GM12801 (cell line): Measurements from ENCODE around the gene YTHDF1.

Experiments used
- TF ChIP-seq, protein P1 (sequence below): IDR thresholded peaks from one replicate; pipeline ENCODE4 v1.5.1; 2011; ENCODE audit warnings: control low read depth; ENCODE audit not compliant: insufficient read length; ENCODE audit errors: extremely low read depth

The YTHDF1 gene

DNA sequence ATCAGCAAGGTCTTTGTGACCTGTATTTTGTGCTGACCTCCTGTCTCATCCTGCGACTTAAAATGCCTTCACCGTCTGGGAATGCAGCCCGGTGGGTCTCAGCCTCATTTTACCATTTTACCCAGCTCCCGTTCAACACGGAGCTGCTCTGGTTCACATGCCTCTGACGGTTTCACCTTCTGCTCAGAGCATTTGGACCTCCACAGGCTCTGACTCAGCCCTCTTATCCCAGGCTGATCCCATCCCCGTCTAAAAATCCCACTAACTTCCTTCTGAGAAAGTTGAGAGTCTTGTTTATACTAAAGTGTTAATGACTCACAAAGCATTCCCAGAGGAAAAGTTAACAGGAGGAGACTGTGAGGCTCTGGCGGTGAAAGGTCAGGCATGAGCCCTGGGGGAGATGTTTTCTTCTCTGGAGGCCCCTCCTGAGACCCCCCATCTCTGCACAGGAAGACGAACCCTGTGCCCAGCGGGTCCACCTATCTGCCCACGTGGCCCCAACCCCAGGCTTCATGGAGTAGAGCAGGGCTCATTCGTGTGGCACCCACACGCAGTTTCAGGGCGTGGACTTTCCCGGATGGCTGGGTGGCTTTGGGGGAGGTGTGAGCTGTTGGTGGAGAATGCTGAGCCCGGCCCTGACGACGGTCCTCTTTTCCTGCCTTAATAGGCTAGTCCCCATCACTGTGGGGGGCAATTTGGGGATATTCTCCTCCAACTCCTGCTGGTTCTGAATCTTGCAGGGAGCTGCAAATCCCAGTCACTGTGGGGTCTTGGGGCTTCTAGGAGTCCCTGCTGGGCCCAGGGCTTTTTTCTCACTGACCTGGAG is 16.5 kb upstream of the YTHDF1 start:
- TF ChIP-seq, protein P1, sequence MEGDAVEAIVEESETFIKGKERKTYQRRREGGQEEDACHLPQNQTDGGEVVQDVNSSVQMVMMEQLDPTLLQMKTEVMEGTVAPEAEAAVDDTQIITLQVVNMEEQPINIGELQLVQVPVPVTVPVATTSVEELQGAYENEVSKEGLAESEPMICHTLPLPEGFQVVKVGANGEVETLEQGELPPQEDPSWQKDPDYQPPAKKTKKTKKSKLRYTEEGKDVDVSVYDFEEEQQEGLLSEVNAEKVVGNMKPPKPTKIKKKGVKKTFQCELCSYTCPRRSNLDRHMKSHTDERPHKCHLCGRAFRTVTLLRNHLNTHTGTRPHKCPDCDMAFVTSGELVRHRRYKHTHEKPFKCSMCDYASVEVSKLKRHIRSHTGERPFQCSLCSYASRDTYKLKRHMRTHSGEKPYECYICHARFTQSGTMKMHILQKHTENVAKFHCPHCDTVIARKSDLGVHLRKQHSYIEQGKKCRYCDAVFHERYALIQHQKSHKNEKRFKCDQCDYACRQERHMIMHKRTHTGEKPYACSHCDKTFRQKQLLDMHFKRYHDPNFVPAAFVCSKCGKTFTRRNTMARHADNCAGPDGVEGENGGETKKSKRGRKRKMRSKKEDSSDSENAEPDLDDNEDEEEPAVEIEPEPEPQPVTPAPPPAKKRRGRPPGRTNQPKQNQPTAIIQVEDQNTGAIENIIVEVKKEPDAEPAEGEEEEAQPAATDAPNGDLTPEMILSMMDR = no peak

DNA sequence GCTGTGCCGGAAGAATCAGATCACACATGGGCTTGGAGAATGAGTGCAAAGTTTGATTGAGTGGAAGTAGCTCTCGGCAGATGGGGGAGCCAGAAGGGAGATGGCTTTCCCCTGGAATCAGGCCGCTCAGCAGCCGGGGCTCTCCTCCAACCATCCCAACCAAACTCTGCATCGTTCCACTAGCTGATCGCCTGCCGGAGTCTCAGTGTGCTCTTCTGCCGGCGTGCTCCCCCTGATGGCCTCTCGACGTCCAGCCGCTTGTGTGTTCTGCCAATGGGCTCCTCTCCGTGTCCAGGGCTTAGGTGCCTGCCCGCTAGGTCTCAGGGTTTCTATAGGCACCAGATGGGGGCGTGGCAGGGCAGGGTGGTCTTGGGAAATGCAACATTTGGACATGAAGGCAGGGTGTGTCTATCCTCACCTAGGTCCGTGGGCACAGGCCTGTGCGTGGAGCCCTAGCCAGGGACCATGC is 14.9 kb upstream of the YTHDF1 start:
- TF ChIP-seq, protein P1 = no peak

DNA sequence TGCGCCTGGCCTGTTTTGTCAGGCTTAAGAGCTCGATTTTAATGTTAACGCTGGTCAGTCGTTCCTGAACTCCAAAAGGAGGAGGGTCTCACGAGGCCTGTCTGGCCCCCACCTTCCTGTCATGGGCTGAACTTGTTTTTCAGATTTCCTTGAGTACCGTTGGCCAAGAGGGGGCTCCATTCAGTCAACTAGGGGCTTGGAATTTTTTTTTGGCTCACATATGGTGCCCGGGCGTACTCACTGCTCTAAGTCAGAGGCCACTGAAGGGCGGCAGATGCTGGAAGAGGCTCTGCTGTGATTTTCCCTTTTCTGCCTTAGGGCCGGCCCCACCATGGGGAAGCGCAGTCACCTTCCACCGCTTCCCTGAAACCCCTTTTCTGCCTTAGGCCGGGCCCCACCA is 12.9 kb upstream of the YTHDF1 start:
- TF ChIP-seq, protein P1 = no peak

DNA sequence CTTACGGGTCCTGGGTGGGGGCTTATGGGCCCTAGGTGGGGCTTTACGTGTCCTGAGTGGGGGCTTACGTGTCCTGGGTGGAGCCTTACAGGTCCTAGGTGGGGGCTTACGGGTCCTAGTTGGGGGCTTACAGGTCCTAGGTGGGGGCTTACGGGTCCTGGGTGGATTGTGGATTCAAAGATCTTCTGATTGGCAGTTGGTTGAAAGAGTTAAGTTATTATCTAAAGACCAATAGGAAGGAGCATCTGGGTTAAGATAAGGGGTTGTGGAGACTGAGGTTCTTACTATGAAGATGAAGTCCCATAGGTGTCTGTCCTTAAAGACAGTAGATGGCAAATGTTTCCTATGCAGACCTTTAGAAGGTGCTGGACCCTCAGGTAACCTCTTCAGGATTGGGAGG is 11.3 kb upstream of the YTHDF1 start:
- TF ChIP-seq, protein P1 = no peak

DNA sequence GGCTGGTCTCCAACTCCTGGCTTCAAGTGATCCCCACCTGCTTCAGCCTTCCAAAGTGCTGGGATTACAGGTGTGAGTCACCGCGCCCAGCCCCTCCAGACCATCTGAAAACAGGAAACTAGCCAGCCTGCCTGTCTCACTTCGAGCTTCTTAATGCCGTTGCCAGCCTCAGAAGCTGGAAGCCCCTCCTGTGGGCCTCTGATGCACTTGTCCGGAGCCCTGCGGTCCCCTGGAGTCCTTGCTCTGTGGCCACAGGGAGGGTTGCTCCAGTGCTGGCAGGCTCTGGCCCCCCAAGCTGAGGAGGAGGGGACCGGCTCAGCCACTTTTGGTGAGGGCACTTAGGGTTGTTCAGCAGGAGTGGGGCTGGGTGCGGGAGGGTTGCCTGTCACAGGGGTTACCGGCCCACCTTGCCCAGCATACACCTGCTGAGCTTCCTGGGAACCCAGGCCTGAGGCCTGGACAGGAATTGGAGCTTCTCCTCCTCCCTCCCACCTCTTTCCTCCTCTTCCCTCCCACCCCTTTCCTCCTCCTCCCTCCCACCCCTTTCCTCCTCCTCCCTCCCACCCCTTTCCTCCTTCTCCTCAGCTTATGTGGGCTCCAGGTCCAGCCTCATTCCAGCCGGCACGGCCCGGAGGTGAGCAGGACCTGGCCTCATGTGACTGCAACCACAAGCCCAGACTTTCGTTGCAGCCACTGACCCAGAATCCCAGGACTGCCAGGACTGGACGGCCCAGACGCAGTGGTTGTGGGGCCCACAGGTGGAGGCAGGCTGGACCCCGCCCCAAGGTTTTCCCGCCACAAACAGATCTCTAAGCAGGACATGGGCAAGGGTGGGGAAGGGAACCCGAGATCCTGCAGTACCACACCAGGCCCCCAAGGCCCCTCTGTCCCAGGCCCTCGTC is 10.4 kb upstream of the YTHDF1 start:
- TF ChIP-seq, protein P1 = no peak

DNA sequence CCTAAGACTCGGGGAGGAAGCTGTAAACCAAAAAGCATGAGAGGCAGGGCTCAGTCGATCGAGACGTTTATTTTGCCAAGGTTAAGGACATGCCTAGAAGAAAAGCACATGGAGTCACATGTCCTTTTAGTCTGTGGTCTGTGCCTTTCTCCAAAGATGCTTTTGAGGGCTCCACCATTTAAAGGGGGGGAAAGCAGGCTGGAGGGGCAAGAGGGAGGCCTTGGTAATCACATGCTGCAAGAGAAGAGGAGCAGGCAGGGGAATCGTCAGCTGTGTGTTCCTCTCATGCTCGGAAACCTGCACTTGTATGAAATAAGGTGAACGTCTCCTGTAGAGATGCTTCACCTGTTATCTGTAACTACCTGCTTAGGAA is 9.1 kb upstream of the YTHDF1 start:
- TF ChIP-seq, protein P1 = no peak

DNA sequence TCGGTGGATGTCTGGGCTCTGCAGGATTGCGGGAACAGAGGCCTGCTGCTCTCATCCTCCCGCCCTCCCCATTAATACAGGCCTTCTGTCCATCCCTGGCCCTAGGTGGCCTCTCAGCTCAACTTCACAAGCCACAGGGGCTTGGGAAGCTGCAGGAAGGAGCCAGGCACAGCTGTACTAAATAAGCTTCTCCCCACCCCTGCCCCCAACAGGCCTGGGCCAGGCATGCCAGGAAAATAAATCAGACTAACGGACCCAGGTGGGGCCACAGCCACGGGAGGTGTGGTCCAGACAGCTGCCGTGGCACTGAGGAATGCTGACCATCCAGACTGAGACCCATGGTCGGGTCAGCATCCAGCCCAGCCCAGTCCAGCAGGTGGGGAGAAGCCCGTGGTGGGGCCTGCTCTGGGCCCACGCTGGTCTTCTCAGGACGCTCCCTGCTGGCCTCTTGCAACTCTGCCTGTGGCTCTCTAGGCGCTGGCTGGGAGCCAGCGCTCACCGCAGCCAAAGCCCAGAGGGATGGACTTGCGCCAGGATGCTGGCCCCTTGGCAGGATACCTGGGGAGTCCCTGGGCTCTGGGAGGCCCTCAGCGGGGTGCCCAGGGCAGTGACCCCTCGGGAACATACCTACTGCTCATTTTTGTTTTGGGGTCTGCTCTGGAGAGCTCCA is 8.6 kb upstream of the YTHDF1 start:
- TF ChIP-seq, protein P1 = no peak
